SU-DHL-6 (cell line): ENCODE results near the gene TMCC2.

Source experiments
- H2AFZ ChIP-seq: fragments of 200-600 bp; sonication (generic); 2 replicates; pipeline ENCODE4 v1.6.1; 2014; ENCODE audit warnings: low read depth, mild to moderate bottlenecking, moderate library complexity, mixed read lengths, antibody characterized with exemption, low read length; ENCODE audit not compliant: severe bottlenecking
- H3F3A ChIP-seq: fragments of 200-600 bp; shearing (Covaris generic); 2 replicates; pipeline ENCODE4 v1.6.0; 2016; ENCODE audit warnings: antibody characterized with exemption, mild to moderate bottlenecking; ENCODE audit not compliant: insufficient read depth
- H3K27ac ChIP-seq: fragments of 200-600 bp; sonication (generic); 2 replicates; pipeline ENCODE4 v1.5.1; 2016; ENCODE audit warnings: low read depth, mild to moderate bottlenecking, low read length, moderate library complexity, mixed read lengths
- H3K27me3 ChIP-seq: fragments of 200-600 bp; sonication (generic), shearing (Covaris generic); 2 replicates; pipeline ENCODE4 v1.6.0; 2014; ENCODE audit warnings: mild to moderate bottlenecking, low read length
- H3K36me3 ChIP-seq: fragments of 200-600 bp; sonication (generic); 2 replicates; pipeline ENCODE4 v1.6.1; 2014; ENCODE audit warnings: mild to moderate bottlenecking, low read length, mixed read lengths
- H3K4me2 ChIP-seq: fragments of 300-600, 200-600 bp; shearing (Covaris generic), sonication (generic); 2 replicates; pipeline ENCODE4 v1.6.0; 2014; ENCODE audit warnings: low read length, low read depth, mild to moderate bottlenecking; ENCODE audit not compliant: poor library complexity, severe bottlenecking
- H3K4me3 ChIP-seq: fragments of 200-600 bp; sonication (generic); 2 replicates; pipeline ENCODE4 v1.5.1; 2014; ENCODE audit warnings: antibody characterized with exemption, low read length, mild to moderate bottlenecking, mixed read lengths; ENCODE audit not compliant: insufficient read depth, poor library complexity, severe bottlenecking
- H3K79me2 ChIP-seq: fragments of 200-600 bp; sonication (generic); 2 replicates; pipeline ENCODE4 v1.6.1; 2014; ENCODE audit warnings: mild to moderate bottlenecking, low read length, moderate library complexity; ENCODE audit not compliant: insufficient read depth
- H3K9ac ChIP-seq: fragments of 200-600 bp; sonication (generic); 2 replicates; pipeline ENCODE4 v1.7.0; 2014; ENCODE audit warnings: mild to moderate bottlenecking, low read length
- H3K9me2 ChIP-seq: fragments of 200-600 bp; sonication (generic); replicated peaks from 2 replicates; pipeline ENCODE4 v1.6.1; 2014; ENCODE audit warnings: low read length; ENCODE audit not compliant: insufficient read depth
- H3K9me3 ChIP-seq: fragments of 200-600 bp; sonication (generic); 2 replicates; pipeline ENCODE4 v1.6.1; 2014; ENCODE audit warnings: low read length, mixed read lengths; ENCODE audit not compliant: insufficient read depth
- H4K20me1 ChIP-seq: fragments of 200-600 bp; sonication (generic); 2 replicates; pipeline ENCODE4 v1.6.1; 2014; ENCODE audit warnings: low read depth, mild to moderate bottlenecking, antibody characterized with exemption, low read length, moderate library complexity, mixed read lengths
- EZH2phosphoT487 ChIP-seq: fragments of 200-600 bp; sonication (generic), shearing (Covaris generic); conservative IDR thresholded peaks from 2 replicates; pipeline ENCODE4 v1.6.1; 2018; ENCODE audit warnings: mild to moderate bottlenecking, antibody characterized with exemption, low read length, moderate library complexity, mixed read lengths
- TF ChIP-seq, protein P1 (sequence below): fragments of 200-600 bp; sonication (generic); IDR thresholded peaks from one replicate; pipeline ENCODE4 v1.5.1; 2017; ENCODE audit warnings: antibody characterized with exemption, mild to moderate bottlenecking, low read length, moderate library complexity; ENCODE audit not compliant: insufficient read depth, poor library complexity, severe bottlenecking

TMCC2 gene

DNA sequence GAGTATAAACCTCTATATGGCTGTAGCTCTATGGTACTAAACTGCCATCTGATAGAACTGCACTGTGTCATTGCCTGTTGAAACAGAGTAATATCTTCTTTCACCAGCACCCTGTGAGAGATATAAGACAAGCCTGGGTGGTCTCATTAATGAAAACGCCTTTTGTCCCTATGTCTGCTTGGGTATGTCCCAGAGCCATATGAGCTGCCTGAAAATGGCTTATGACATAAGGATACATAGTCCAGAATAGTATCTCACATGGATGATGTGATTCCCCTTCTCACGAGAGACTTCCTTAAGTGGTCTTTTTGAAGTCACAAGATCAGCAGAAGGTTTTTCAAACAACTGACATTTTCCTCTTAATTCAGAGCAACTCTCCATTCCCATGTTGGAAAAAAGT, 7.3 kb upstream of the TMCC2 start:
- Histone ChIP-seq H3K27ac (no peak overlapping the region), H3K36me3 (no peaks in the 10 kb centered on the region), H3K4me3 (no peak overlapping the region), H3K27me3 (no peaks in the 10 kb centered on the region; the same call in 1 of the 2 replicates), H3K4me2 (no peak overlapping the region), H2AFZ (no peak overlapping the region), H3K9me3 (no peaks in the 10 kb centered on the region), H3K9me2 (no peaks in the 10 kb centered on the region), H4K20me1 (no peaks in the 10 kb centered on the region), H3K9ac (no peak overlapping the region), H3F3A (no peaks in the 10 kb centered on the region), H3K79me2 (no peaks in the 10 kb centered on the region)
- no peak for TF ChIP-seq EZH2phosphoT487
- TF ChIP-seq, protein P1, sequence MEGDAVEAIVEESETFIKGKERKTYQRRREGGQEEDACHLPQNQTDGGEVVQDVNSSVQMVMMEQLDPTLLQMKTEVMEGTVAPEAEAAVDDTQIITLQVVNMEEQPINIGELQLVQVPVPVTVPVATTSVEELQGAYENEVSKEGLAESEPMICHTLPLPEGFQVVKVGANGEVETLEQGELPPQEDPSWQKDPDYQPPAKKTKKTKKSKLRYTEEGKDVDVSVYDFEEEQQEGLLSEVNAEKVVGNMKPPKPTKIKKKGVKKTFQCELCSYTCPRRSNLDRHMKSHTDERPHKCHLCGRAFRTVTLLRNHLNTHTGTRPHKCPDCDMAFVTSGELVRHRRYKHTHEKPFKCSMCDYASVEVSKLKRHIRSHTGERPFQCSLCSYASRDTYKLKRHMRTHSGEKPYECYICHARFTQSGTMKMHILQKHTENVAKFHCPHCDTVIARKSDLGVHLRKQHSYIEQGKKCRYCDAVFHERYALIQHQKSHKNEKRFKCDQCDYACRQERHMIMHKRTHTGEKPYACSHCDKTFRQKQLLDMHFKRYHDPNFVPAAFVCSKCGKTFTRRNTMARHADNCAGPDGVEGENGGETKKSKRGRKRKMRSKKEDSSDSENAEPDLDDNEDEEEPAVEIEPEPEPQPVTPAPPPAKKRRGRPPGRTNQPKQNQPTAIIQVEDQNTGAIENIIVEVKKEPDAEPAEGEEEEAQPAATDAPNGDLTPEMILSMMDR = no peak

DNA sequence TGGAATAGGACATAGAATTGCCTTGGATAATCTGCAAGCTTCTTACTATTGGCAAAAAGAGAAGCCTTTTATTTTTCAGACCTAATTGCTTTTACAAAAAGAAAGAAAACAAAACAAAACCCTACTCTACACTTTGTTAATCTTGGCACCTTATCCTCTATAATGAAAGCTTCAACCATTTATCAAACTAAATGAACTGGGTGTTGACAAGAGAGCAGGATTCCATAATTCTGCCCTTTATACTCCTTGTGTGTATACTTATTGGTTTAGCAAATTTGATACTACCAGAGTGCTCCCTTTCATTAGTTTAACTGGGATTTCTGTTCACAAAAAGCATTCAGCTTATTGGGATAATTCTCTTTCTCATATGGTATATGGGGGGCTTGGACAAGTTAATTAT, 3.0 kb upstream of the TMCC2 start:
- no peaks in the 10 kb centered on the region for H3K36me3 ChIP-seq
- H3K27me3 ChIP-seq = no peaks in the 10 kb centered on the region; the same call in 1 of the 2 replicates
- H2AFZ ChIP-seq = no peak overlapping the region
- no peak overlapping the region for H3K4me3 ChIP-seq
- H3K9ac ChIP-seq = no peak overlapping the region
- H4K20me1 ChIP-seq = no peaks in the 10 kb centered on the region
- TF ChIP-seq, protein P1 = no peak
- no peak for TF ChIP-seq EZH2phosphoT487
- H3K27ac ChIP-seq = no peak overlapping the region
- no peak overlapping the region for H3K4me2 ChIP-seq
- no peaks in the 10 kb centered on the region for H3K9me2 ChIP-seq
- no peaks in the 10 kb centered on the region for H3K9me3 ChIP-seq
- no peaks in the 10 kb centered on the region for H3K79me2 ChIP-seq
- no peaks in the 10 kb centered on the region for H3F3A ChIP-seq

DNA sequence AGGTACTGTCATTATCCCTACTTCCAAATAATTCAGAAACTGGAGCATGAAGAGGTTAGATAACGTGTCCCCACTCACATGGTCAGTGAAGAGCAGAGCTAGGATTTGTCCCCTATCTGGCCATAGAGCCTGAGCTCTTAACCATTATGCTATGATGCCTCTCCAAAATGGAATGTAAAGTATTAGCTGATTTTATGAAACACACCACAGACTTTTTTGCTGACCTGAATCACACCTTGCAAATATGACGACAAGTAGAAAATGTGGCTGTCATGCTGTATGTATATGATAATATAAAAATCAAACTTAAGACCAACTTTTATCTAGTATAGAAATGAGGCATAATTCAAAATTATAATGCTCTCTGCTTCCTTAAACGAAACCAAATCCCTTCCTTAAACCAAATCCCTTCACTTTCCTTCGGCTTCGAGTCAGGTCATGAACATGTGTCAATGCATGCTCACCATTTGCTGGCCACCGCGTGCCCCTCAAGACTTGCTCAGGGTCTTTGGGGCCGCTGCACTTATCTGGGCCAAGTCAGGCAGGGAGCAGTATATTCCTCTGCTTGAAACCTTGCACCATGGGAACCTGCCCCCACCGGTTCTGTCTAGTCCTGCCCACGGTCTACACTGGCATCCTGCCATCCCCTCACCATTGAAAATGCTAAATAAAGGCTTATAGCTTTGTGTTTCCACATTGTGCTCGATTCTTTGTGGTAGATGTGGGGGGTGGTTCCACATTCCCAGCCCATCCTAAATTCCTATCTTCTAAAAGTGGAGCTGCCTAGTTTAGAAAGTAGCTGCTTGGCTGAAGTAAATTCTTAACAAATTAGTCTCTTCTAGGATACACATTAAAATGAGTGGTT, 1.6 kb upstream of the TMCC2 start:
- H3K27me3 ChIP-seq = no peaks in the 10 kb centered on the region; the same call in 1 of the 2 replicates
- H3K9me3 ChIP-seq = no peaks in the 10 kb centered on the region
- no peak overlapping the region for H3K4me2 ChIP-seq
- no peak overlapping the region for H3K27ac ChIP-seq
- no peaks in the 10 kb centered on the region for H4K20me1 ChIP-seq
- H3K9ac ChIP-seq = no peak overlapping the region
- no peak overlapping the region for H3K4me3 ChIP-seq
- H3K36me3 ChIP-seq = no peaks in the 10 kb centered on the region
- no peaks in the 10 kb centered on the region for H3F3A ChIP-seq
- no peak overlapping the region for H2AFZ ChIP-seq
- TF ChIP-seq, protein P1 = no peak
- TF ChIP-seq EZH2phosphoT487 = no peak
- H3K9me2 ChIP-seq = no peaks in the 10 kb centered on the region
- no peaks in the 10 kb centered on the region for H3K79me2 ChIP-seq
